HG03378 (cell line): ENCODE data around the gene DNM2.

Experiments
- ATAC-seq: cut with Tn5 transposase; IDR thresholded peaks from one replicate; pipeline ENCODE4 v1.9.1; 2021; ENCODE audit warnings: mild to moderate bottlenecking, moderate library complexity; ENCODE audit not compliant: unreplicated experiment

DNM2 gene

DNA sequence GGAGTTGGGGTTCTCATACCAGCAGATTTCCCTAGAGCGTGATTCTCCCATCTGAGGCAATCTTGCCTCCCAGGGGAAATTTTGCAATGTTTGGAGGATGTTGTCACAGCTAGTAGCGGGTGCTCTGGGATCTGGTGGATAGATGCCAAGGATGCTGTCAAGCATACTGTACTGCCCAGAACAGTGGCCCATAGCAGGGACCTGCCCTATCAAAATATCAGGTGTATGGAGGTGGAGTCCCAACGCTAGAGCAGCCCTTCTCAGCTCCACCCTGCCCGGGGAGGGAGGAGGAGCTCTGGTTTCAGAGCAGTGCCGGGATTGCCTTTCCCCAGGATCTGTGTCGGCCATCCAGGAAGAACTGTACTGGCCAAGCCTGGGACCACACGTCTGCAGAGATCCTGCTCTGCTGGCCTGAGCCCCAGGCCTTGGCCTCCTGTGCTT, 27.5 kb upstream of the DNM2 start:
- ATAC-seq: no peak

GRCh38 chr19:10691178-10691881, 26.5 kb upstream of the DNM2 start:
- no peak for ATAC-seq

GRCh38 chr19:10691883-10692282, 26.0 kb upstream of the DNM2 start:
- ATAC-seq: no peak

DNA sequence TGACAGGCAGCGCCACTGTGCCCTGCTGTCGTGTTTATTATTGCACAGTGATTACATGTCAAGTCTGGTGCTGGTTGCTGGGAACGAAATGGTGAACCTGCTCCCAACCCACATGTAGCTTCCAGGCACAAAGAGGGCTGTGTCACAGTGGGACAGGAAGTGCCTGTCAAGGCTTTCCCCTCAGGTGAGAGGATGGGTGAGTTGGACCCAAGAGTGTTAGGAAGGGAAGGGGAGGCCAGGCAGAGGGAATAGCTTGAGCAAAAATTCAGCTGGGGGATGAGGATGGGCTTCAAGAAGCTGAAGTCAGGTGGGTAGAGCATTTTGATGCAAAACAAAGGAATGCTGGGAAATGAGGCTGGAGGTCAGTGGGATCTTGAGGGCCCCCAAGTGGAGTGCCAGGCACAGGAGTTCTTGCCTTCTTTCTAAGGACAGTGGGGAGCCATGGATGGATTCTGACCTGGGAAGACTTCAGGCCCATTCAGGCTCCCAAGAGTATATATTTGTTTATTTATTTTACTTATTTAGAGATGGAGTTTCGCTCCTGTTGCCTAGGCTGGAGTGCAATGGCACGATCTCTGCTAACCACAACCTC, 25.1 kb upstream of the DNM2 start:
- ATAC-seq: no peak

DNA sequence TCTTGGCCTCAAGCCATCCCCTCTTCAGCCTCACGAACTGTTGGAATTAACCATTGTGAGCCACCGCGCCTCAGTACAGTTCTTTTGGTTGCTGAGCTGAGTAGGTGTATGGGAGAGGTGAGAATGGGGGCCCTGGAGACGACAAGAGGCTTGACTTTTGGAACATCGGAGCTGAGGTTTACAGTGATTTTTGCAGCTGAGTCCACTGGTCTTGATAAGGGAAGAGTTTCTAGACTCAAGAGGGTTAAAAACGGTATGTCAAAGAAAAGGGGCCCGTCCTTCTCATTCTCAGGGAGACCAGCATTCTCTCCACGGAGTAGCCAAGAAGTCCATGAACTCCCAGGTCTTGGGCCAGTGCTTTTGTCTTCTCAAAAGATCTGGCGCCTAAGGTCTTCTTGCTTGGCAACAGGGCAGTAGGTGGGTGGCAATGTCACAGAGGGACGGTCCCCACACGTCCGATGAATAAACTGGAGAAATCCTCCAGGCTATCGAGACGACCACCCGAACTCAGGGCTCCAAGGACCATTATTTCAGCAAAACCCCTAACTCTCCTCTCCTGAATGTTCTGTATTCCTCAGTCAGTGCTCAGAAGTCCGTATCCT, 23.1 kb upstream of the DNM2 start:
- ATAC-seq: no peak

- no peak for ATAC-seq
These were observed 22.2 kb upstream of the DNM2 start for GRCh38 chr19:10695401-10696398.

- ATAC-seq: no peak
These were observed 18.1 kb upstream of the DNM2 start for GRCh38 chr19:10699650-10700335.

- no peak for ATAC-seq
These were observed 15.8 kb upstream of the DNM2 start for GRCh38 chr19:10701955-10702525.

GRCh38 chr19:10706990-10707389, 10.9 kb upstream of the DNM2 start:
- no peak for ATAC-seq

- ATAC-seq: no peak
These were observed 10.4 kb upstream of the DNM2 start for GRCh38 chr19:10707440-10707839.

DNA sequence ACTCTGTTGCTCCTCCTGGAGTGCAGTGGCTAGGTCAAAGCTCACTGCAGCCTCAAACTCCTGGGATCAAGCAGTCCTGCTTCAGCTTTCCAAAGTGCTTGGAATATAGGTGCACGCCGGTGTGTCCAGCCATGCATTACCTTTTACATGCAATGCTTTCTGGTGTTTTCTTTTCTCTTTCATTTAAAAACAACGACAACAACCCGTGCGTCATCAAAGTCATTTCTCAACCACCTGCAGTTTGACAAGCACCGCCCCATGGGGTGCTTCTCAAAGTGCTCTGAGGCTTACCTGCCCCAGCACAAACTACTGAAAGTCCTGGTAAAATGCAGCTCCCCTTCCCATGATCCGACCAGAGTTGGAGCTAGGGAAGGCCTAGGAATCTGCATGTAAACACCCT, 9.6 kb upstream of the DNM2 start:
- no peak for ATAC-seq

DNA sequence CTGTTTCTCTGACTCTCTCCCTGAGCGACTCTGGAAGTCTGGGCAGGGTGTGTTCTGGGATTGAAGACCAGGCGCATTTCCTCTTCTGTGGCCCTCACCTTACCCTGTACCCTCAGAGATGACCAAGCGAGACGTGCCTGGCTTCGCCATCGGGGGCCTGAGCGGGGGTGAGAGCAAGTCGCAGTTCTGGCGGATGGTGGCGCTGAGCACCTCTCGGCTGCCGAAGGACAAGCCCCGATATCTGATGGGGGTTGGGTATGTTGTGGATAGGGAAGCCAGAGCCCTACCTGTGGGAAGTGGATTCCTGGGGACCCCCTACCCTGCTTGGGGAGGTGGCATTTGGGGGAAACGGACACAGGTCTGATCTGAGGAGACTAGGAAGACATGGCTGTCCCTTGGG, 5.8 kb upstream of the DNM2 start:
- ATAC-seq: no peak

DNA sequence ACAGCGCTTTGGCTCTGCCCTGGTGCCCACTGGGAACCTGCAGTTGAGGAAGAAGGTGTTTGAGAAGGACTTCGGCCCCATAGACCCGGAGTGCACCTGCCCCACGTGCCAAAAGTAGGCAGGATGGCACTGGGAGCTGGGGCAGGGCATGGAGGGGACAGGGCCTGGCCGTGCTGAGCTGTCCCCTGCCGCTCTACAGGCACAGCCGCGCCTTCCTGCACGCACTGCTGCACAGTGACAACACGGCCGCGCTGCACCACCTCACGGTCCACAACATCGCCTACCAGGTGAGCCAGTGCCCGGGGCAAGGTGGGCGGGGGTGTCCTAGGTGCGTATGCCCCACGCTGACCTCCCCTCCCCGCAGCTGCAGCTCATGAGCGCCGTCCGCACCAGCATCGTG, 5.1 kb upstream of the DNM2 start:
- no peak for ATAC-seq

DNA sequence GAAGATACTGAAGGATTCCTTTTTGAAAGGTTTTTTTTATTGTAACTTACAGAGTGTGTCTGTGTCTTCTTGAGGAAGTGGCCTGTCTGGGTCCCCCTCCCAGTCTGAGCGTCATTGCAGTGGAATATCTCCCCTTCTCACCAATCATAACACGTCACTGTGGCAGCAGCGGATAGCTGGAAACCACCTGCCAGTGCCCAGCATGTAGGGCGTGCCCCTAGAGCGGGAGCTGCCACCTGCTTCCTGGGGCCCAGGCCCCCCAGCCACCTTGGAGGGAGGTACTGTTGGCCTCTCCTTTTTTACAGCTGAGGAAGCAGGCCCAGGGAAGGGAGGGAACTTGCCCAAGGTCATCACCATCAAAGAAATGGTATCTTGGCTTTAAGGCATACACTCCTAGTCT, 4.6 kb upstream of the DNM2 start:
- ATAC-seq: no peak

DNA sequence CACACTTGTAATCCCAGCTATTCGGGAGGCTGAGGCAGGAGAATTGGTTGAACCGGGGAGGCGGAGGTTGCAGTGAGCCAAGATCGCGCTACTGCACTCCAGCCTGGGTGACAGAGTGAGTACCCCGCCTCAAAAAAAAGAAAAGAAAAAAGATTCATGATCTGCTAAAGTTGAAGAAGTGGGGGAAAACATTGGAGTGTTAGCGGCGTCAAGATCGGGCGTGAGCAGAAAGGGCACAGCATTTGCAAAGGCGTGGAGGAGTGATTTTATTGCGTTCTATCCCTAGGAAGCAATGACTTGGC, 874 bp upstream of the DNM2 start:
- ATAC-seq: no peak

DNA sequence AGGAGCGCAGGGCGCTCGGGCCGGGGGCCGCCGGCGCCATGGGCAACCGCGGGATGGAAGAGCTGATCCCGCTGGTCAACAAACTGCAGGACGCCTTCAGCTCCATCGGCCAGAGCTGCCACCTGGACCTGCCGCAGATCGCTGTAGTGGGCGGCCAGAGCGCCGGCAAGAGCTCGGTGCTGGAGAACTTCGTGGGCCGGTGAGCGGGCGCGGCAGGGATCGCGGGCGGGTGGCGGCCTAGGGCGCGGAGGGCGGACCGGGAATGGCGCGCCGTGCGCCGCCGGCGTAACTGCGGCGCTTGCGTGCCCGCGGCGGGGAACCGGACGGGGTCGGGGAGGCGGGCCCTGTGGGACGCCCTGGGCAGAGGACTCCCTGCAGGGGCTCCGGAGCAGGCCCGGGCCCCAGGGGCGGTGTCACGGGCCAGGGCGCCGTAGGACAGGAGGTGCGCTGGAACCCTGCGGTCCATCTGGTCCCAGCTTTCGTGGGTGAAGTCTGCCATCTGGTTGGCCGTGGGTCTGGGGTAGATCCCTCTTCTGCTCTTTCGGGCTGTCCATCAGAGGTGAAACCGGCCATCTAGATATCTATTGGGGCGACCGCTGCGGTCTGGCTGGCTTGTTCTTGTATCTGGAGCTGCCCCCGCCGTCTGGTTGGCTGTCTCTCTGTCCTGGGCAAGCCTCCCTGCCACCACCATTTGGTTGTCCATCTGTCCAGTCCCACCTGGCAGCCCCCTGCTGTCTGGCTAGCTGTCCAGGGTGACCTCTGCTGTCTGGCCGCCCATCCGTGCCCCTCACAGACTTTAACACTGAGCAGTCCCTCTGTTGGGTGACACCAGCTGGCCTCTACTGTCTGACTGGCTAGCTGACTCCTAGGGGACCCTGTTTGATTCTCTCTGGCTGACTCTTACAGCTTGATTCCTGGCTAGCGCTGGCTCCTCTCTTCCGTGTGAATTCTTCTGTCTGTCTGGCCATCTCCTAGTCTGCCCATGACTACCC, 622 bp downstream of the DNM2 start:
- ATAC-seq: peak; percentile 3

GRCh38 chr19:10719466-10719961, 1.6 kb downstream of the DNM2 start:
- ATAC-seq: no peak

DNA sequence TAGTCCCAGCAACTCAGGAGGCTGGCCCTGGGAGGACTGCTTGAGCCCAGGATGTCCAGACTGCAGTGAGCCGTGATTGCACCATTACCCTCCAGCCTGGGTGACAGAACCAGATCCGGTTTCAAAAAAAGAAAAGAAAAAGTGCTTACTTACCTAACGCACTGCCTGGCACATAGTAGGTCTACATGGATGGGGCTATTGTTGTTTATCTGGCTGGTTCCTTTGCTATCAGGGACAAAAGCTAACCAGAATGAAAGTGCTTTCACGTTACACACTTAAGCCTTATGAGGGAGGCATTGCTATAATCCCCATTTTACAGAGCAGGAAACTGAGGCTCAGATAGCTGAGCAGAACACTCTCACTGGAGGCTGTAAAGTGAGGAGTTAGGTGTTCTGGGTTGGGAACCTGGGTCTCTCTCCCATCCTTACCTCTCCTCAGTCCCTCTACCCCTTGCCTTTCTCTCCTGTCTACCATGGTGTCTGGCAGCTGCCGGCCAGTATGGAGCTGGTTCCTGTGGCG, 2.8 kb downstream of the DNM2 start:
- no peak for ATAC-seq

DNA sequence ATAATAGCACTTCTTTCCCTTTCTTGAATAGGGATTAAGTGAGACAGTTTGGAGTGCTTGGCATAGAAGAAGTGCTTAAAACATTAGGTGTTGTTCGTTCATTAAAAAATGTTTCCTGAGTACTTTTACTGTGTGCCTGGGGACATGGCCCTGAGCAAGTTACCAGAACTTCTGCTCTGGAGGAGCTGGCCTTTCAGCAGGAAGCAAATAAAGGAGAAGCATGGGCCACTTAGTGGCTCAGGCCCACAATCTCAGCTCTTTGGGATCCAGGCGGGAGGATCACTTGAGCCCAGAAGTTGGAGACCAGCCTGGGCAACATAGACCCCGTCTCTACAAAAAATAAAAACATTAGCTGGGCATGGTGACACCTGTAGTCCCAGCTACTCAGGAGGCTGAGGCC, 5.7 kb downstream of the DNM2 start:
- no peak for ATAC-seq
